MM.1S (cell line): Measurements from ENCODE around the gene ZNF555.
"Not testable (repeated sequence)": the region's sequence is repeated elsewhere in the genome, so short reads cannot be mapped to it uniquely, and the experiment has no call there.

Experiments
- DNase-seq: peaks from one replicate; pipeline ENCODE4 v3.0.0-alpha.2; 2015
- H2AFZ ChIP-seq: fragments of 300-600 bp; sonication (generic); 2 replicates; pipeline ENCODE4 v1.6.0; 2016; ENCODE audit warnings: antibody characterized with exemption, low read length
- H3F3A ChIP-seq: fragments of 300-600 bp; sonication (generic); 2 replicates; pipeline ENCODE4 v1.6.1; 2016; ENCODE audit warnings: mild to moderate bottlenecking, antibody characterized with exemption, low read length, moderate library complexity, mixed read lengths; ENCODE audit not compliant: insufficient read depth
- H3K27ac ChIP-seq: fragments of 300-600 bp; sonication (generic); 2 replicates; pipeline ENCODE4 v1.5.1; 2016; ENCODE audit warnings: mild to moderate bottlenecking, low read length
- H3K27me3 ChIP-seq: fragments of 300-600 bp; sonication (generic); replicated peaks from 2 replicates; pipeline ENCODE4 v1.6.0; 2016; ENCODE audit warnings: low read length; ENCODE audit not compliant: insufficient read depth
- H3K36me3 ChIP-seq: fragments of 300-600 bp; sonication (generic); replicated peaks from 2 replicates; pipeline ENCODE4 v1.6.1; 2016; ENCODE audit warnings: mild to moderate bottlenecking, low read length, mixed read lengths; ENCODE audit not compliant: insufficient read depth
- H3K4me1 ChIP-seq: fragments of 300-600 bp; sonication (generic); 2 replicates; pipeline ENCODE4 v1.6.1; 2016; ENCODE audit warnings: low read length, mixed read lengths
- H3K4me2 ChIP-seq: fragments of 300-600 bp; sonication (generic); 2 replicates; pipeline ENCODE4 v1.6.0; 2016; ENCODE audit warnings: low read depth, low read length
- H3K4me3 ChIP-seq: fragments of 300-600 bp; sonication (generic); 2 replicates; pipeline ENCODE4 v1.5.1; 2016; ENCODE audit warnings: low read length, mixed read lengths
- H3K79me2 ChIP-seq: fragments of 300-600 bp; sonication (generic); 2 replicates; pipeline ENCODE4 v1.6.1; 2016; ENCODE audit warnings: mixed run types, low read length, mixed read lengths
- H3K9ac ChIP-seq: fragments of 300-600 bp; sonication (generic); 2 replicates; pipeline ENCODE4 v1.6.1; 2016; ENCODE audit warnings: low read length, mixed read lengths
- H3K9me2 ChIP-seq: fragments of 300-600 bp; sonication (generic); replicated peaks from 2 replicates; pipeline ENCODE4 v1.6.1; 2016; ENCODE audit warnings: mild to moderate bottlenecking, low read length, mixed read lengths; ENCODE audit not compliant: insufficient read depth
- H3K9me3 ChIP-seq: fragments of 300-600 bp; sonication (generic); replicated peaks from 2 replicates; pipeline ENCODE4 v1.6.1; 2016; ENCODE audit warnings: mild to moderate bottlenecking, low read length, mixed read lengths; ENCODE audit not compliant: insufficient read depth
- H4K20me1 ChIP-seq: fragments of 300-600 bp; sonication (generic); 2 replicates; pipeline ENCODE4 v1.6.1; 2016; ENCODE audit warnings: mild to moderate bottlenecking, low read length, moderate library complexity, mixed read lengths; ENCODE audit not compliant: insufficient read depth
- CTCF ChIP-seq: fragments of 300-600 bp; sonication (generic); IDR thresholded peaks from 2 replicates; pipeline ENCODE4 v1.5.1; 2016; ENCODE audit warnings: antibody characterized with exemption, low read length, mixed read lengths
- EZH2 ChIP-seq: fragments of 300-600 bp; sonication (generic); optimal IDR thresholded peaks from 2 replicates; pipeline ENCODE3; 2017; ENCODE audit warnings: low read depth, mild to moderate bottlenecking, antibody characterized with exemption, low read length, mixed read lengths
- EZH2phosphoT487 ChIP-seq: fragments of 300-600 bp; sonication (generic); IDR thresholded peaks from 2 replicates; pipeline ENCODE4 v1.6.1; 2018; ENCODE audit warnings: antibody characterized with exemption, low read length

The ZNF555 gene

GRCh38 chr19:2902590-2903218 is 61.4 kb downstream of the ZNF555 start:
- Histone ChIP-seq H3K9me3 (no peaks in the 10 kb centered on the region), H3K27ac (no peak overlapping the region), H3K36me3 (no peaks in the 10 kb centered on the region), H3K9me2 (no peaks in the 10 kb centered on the region), H3K4me3 (no peak overlapping the region), H2AFZ (no peak overlapping the region), H4K20me1 (no peaks in the 10 kb centered on the region), H3K4me1 (no peaks in the 10 kb centered on the region), H3F3A (no peaks in the 10 kb centered on the region), H3K9ac (no peak overlapping the region), H3K27me3 (peaks cover 70% of the 10 kb centered on the region), H3K79me2 (no peaks in the 10 kb centered on the region), H3K4me2 (no peak overlapping the region)
- DNase-seq, result no peak
- TF ChIP-seq CTCF (no peak), EZH2 (peak; percentile 8), EZH2phosphoT487 (no peak)

- not testable (repeated sequence) for H3K9me2 ChIP-seq, H2AFZ ChIP-seq, H3K9me3 ChIP-seq, H3K9ac ChIP-seq, H3K27ac ChIP-seq, H4K20me1 ChIP-seq, H3K79me2 ChIP-seq, H3F3A ChIP-seq, H3K36me3 ChIP-seq, H3K4me2 ChIP-seq, DNase-seq, H3K4me1 ChIP-seq, H3K4me3 ChIP-seq
- H3K27me3 ChIP-seq, result peaks cover 70% of the 10 kb centered on the region
Observed at GRCh38 chr19:2903326-2903725, 62.1 kb downstream of the ZNF555 start.

- Histone ChIP-seq H3K79me2 (no peaks in the 10 kb centered on the region), H3K4me3 (no peak overlapping the region), H2AFZ (no peak overlapping the region), H3K36me3 (no peaks in the 10 kb centered on the region), H4K20me1 (no peaks in the 10 kb centered on the region), H3K9ac (no peak overlapping the region), H3F3A (no peaks in the 10 kb centered on the region), H3K9me2 (no peaks in the 10 kb centered on the region), H3K4me2 (no peak overlapping the region), H3K27me3 (peaks cover 74% of the 10 kb centered on the region), H3K4me1 (no peaks in the 10 kb centered on the region), H3K27ac (no peak overlapping the region), H3K9me3 (no peaks in the 10 kb centered on the region)
- no peak for DNase-seq
- TF ChIP-seq EZH2 (no peak), EZH2phosphoT487 (no peak), CTCF (no peak)
Observed at GRCh38 chr19:2905918-2906519, 64.7 kb downstream of the ZNF555 start.

GRCh38 chr19:2906631-2907195 is 65.4 kb downstream of the ZNF555 start:
- Histone ChIP-seq H3K4me2 (no peak overlapping the region), H3K9me3 (no peaks in the 10 kb centered on the region), H3K9ac (no peak overlapping the region), H3K36me3 (no peaks in the 10 kb centered on the region), H3K27ac (no peak overlapping the region), H3K9me2 (no peaks in the 10 kb centered on the region), H3K79me2 (no peaks in the 10 kb centered on the region), H3K4me1 (no peaks in the 10 kb centered on the region), H3F3A (no peaks in the 10 kb centered on the region), H3K4me3 (no peak overlapping the region), H4K20me1 (no peaks in the 10 kb centered on the region), H3K27me3 (peaks cover 79% of the 10 kb centered on the region), H2AFZ (no peak overlapping the region)
- TF ChIP-seq EZH2 (no peak), EZH2phosphoT487 (no peak), CTCF (no peak)
- DNase-seq, result no peak
